Mesendoderm (in vitro differentiated cells): ENCODE data around the gene SEMA4A.

Experiments used
- DNase-seq: peaks from one replicate; pipeline ENCODE4 v3.0.0; 2013
- H2AK5ac ChIP-seq: 2 replicates; pipeline ENCODE4 v1.6.1; 2013; ENCODE audit warnings: low read length, inconsistent platforms
- H2BK120ac ChIP-seq: 2 replicates; pipeline ENCODE4 v1.6.1; 2013; ENCODE audit warnings: low read depth, mild to moderate bottlenecking, low read length, moderate library complexity, mixed read lengths
- H2BK15ac ChIP-seq: replicated peaks from 2 replicates; pipeline ENCODE4 v1.6.1; 2013; ENCODE audit warnings: low read depth, mild to moderate bottlenecking, moderate library complexity
- H2BK5ac ChIP-seq: 2 replicates; pipeline ENCODE4 v1.6.1; 2013; ENCODE audit warnings: low read length, inconsistent platforms
- H3K18ac ChIP-seq: 2 replicates; pipeline ENCODE4 v1.6.1; 2013; ENCODE audit warnings: mild to moderate bottlenecking, low read length, mixed read lengths
- H3K23ac ChIP-seq: one replicate; pipeline ENCODE4 v1.6.1; 2013; ENCODE audit warnings: low read length
- H3K27ac ChIP-seq: 2 replicates; pipeline ENCODE4 v1.5.1; 2013; ENCODE audit warnings: low read depth, mild to moderate bottlenecking, inconsistent platforms, low read length, moderate library complexity
- H3K27me3 ChIP-seq: 2 replicates; pipeline ENCODE4 v1.6.1; 2013; ENCODE audit warnings: low read length, control low read depth, mild to moderate bottlenecking, inconsistent platforms; ENCODE audit not compliant: insufficient read depth, poor library complexity
- H3K36me3 ChIP-seq: 2 replicates; pipeline ENCODE4 v1.6.1; 2013; ENCODE audit warnings: low read length, inconsistent platforms; ENCODE audit not compliant: control insufficient read depth, insufficient read depth
- H3K4ac ChIP-seq: one replicate; pipeline ENCODE4 v1.6.1; 2013; ENCODE audit warnings: low read depth, mild to moderate bottlenecking, low read length, moderate library complexity
- H3K4me1 ChIP-seq: 2 replicates; pipeline ENCODE4 v1.6.1; 2013; ENCODE audit warnings: low read depth, low read length, inconsistent platforms; ENCODE audit not compliant: control insufficient read depth
- H3K4me2 ChIP-seq: 2 replicates; pipeline ENCODE4 v1.6.1; 2013; ENCODE audit warnings: low read length
- H3K4me3 ChIP-seq: 2 replicates; pipeline ENCODE4 v1.5.1; 2013; ENCODE audit warnings: mild to moderate bottlenecking, low read length
- H3K56ac ChIP-seq: one replicate; pipeline ENCODE4 v1.6.1; 2013; ENCODE audit warnings: low read length
- H3K79me1 ChIP-seq: 2 replicates; pipeline ENCODE4 v1.6.1; 2013; ENCODE audit warnings: low read length, inconsistent platforms
- H3K79me2 ChIP-seq: 2 replicates; pipeline ENCODE4 v1.6.1; 2013; ENCODE audit warnings: mild to moderate bottlenecking, low read length; ENCODE audit not compliant: control insufficient read depth, insufficient read depth
- H3K9ac ChIP-seq: 2 replicates; pipeline ENCODE4 v1.6.1; 2013; ENCODE audit warnings: low read length, inconsistent platforms
- H4K5ac ChIP-seq: one replicate; pipeline ENCODE4 v1.6.1; 2013; ENCODE audit warnings: low read length
- H4K8ac ChIP-seq: one replicate; pipeline ENCODE4 v1.6.1; 2013; ENCODE audit warnings: low read depth, mild to moderate bottlenecking, control low read depth, low read length, moderate library complexity
- WGBS: extraction: QIAGEN DNeasy Blood & Tissue Kit; methylation state at CpG from one replicate; pipeline ENCODE4 v1.1.7; 2013; ENCODE audit warnings: low lambda C conversion rate, missing lambda C conversion rate; ENCODE audit not compliant: insufficient coverage; ENCODE audit errors: extremely low coverage; 5-methylcytosine and 5-hydroxymethylcytosine counted together

Gene SEMA4A

GRCh38 chr1:156152628-156153027, 757 bp upstream of the SEMA4A start:
- H3K27ac ChIP-seq = no peak overlapping the region
- H3K9ac ChIP-seq = no peak overlapping the region
- H3K36me3 ChIP-seq = no peaks in the 10 kb centered on the region
- no peak overlapping the region for H4K5ac ChIP-seq
- H4K8ac ChIP-seq = no peak overlapping the region
- no peak overlapping the region for H2BK5ac ChIP-seq
- H3K56ac ChIP-seq = peak overlapping the region; percentile 25
- peaks cover 13% of the 10 kb centered on the region for H3K4me1 ChIP-seq
- no peak overlapping the region for H3K4me2 ChIP-seq
- no peak overlapping the region for H2BK15ac ChIP-seq
- H2BK120ac ChIP-seq = no peak overlapping the region
- WGBS = no CpG with 5 or more reads among the region's 5 CpGs
- no peak for DNase-seq
- H3K23ac ChIP-seq = no peak overlapping the region
- no peaks in the 10 kb centered on the region for H3K79me1 ChIP-seq
- no peaks in the 10 kb centered on the region for H3K27me3 ChIP-seq
- no peak overlapping the region for H3K18ac ChIP-seq
- no peak overlapping the region for H3K4me3 ChIP-seq
- H3K79me2 ChIP-seq = no peaks in the 10 kb centered on the region
- peak overlapping the region; percentile 20 for H2AK5ac ChIP-seq
- no peak overlapping the region for H3K4ac ChIP-seq

- WGBS = no CpG with 5 or more reads among the region's 11 CpGs
- Histone ChIP-seq H3K79me1 (no peaks in the 10 kb centered on the region), H3K27me3 (no peaks in the 10 kb centered on the region), H3K27ac (no peak overlapping the region), H2BK5ac (no peak overlapping the region), H3K79me2 (no peaks in the 10 kb centered on the region), H4K5ac (no peak overlapping the region), H4K8ac (no peak overlapping the region), H3K4ac (no peak overlapping the region), H2BK120ac (no peak overlapping the region), H3K18ac (no peak overlapping the region), H3K36me3 (no peaks in the 10 kb centered on the region), H3K56ac (peak overlapping the region; percentile 51), H3K23ac (no peak overlapping the region), H3K4me3 (no peak overlapping the region), H2AK5ac (no peak overlapping the region), H3K4me2 (no peak overlapping the region), H3K9ac (no peak overlapping the region), H2BK15ac (no peak overlapping the region), H3K4me1 (peaks cover 13% of the 10 kb centered on the region)
- no peak for DNase-seq
Measured at GRCh38 chr1:156154317-156154749, 948 bp downstream of the SEMA4A start.

- H3K79me2 ChIP-seq = no peaks in the 10 kb centered on the region
- no peak for DNase-seq
- peaks cover 7% of the 10 kb centered on the region for H3K4me1 ChIP-seq
- H4K8ac ChIP-seq = no peak overlapping the region
- no peak overlapping the region for H3K4me2 ChIP-seq
- peak overlapping the region; percentile 1 for H3K9ac ChIP-seq
- peak overlapping the region; percentile 18 for H2AK5ac ChIP-seq
- no CpG with 5 or more reads among the region's 12 CpGs for WGBS
- H3K18ac ChIP-seq = no peak overlapping the region
- H4K5ac ChIP-seq = no peak overlapping the region
- H3K56ac ChIP-seq = peak overlapping the region; percentile 25
- H2BK120ac ChIP-seq = no peak overlapping the region
- H3K27me3 ChIP-seq = no peaks in the 10 kb centered on the region
- no peaks in the 10 kb centered on the region for H3K79me1 ChIP-seq
- no peak overlapping the region for H3K27ac ChIP-seq
- H3K23ac ChIP-seq = peak overlapping the region; percentile 94
- H3K4ac ChIP-seq = no peak overlapping the region
- H3K36me3 ChIP-seq = no peaks in the 10 kb centered on the region
- peak overlapping the region; percentile 31 for H2BK5ac ChIP-seq
- H3K4me3 ChIP-seq = no peak overlapping the region
- no peak overlapping the region for H2BK15ac ChIP-seq
Measured at GRCh38 chr1:156155756-156156510, 2.5 kb downstream of the SEMA4A start.

GRCh38 chr1:156157506-156157905, 4.1 kb downstream of the SEMA4A start:
- no peak overlapping the region for H3K56ac ChIP-seq
- H3K23ac ChIP-seq = no peak overlapping the region
- no peak overlapping the region for H2BK5ac ChIP-seq
- WGBS = no CpG with 5 or more reads among the region's 3 CpGs
- H3K4ac ChIP-seq = no peak overlapping the region
- peaks cover 6% of the 10 kb centered on the region for H3K4me1 ChIP-seq
- no peak overlapping the region for H3K4me3 ChIP-seq
- no peak overlapping the region for H4K5ac ChIP-seq
- no peaks in the 10 kb centered on the region for H3K27me3 ChIP-seq
- H2AK5ac ChIP-seq = no peak overlapping the region
- no peak overlapping the region for H3K18ac ChIP-seq
- H2BK15ac ChIP-seq = no peak overlapping the region
- H3K36me3 ChIP-seq = no peaks in the 10 kb centered on the region
- no peak overlapping the region for H2BK120ac ChIP-seq
- H3K79me2 ChIP-seq = no peaks in the 10 kb centered on the region
- no peak overlapping the region for H3K4me2 ChIP-seq
- no peak overlapping the region for H3K27ac ChIP-seq
- DNase-seq = no peak
- no peak overlapping the region for H4K8ac ChIP-seq
- H3K9ac ChIP-seq = no peak overlapping the region
- H3K79me1 ChIP-seq = no peaks in the 10 kb centered on the region

- no CpG with 5 or more reads among the region's 5 CpGs for WGBS
- H2BK15ac ChIP-seq = no peak overlapping the region
- no peak overlapping the region for H3K56ac ChIP-seq
- H3K79me2 ChIP-seq = no peaks in the 10 kb centered on the region
- H2BK5ac ChIP-seq = no peak overlapping the region
- no peaks in the 10 kb centered on the region for H3K79me1 ChIP-seq
- H3K27me3 ChIP-seq = no peaks in the 10 kb centered on the region
- H3K23ac ChIP-seq = no peak overlapping the region
- no peak overlapping the region for H3K4me2 ChIP-seq
- H2AK5ac ChIP-seq = no peak overlapping the region
- no peak overlapping the region for H3K9ac ChIP-seq
- no peak overlapping the region for H3K18ac ChIP-seq
- no peak for DNase-seq
- H2BK120ac ChIP-seq = no peak overlapping the region
- H4K5ac ChIP-seq = no peak overlapping the region
- H3K4me1 ChIP-seq = peaks cover 4% of the 10 kb centered on the region
- H3K27ac ChIP-seq = no peak overlapping the region
- no peaks in the 10 kb centered on the region for H3K36me3 ChIP-seq
- no peak overlapping the region for H3K4ac ChIP-seq
- H4K8ac ChIP-seq = no peak overlapping the region
- no peak overlapping the region for H3K4me3 ChIP-seq
Measured at GRCh38 chr1:156157966-156158365, 4.6 kb downstream of the SEMA4A start.
